Psoas muscle (tissue), 8 donors: ENCODE measurements around the gene NFX1. TPM values are rescaled to one million over a fixed set of nuclear protein-coding genes. Genes with fewer than 3 reads are reported as not detected.

ENCODE experiments used
- ATAC-seq, 4 donors: fragments of 200-7000 bp; cut with Tn5 transposase; one replicate each; pipeline ENCODE4 v1.9.1; 2020; ENCODE audit warnings: moderate library complexity in 3 of 4, mild to moderate bottlenecking in 2 of 4
- DNase-seq, 2 donors: peaks; one replicate each; pipeline ENCODE4 v3.0.0-alpha.2; 2020
- H3K27ac ChIP-seq: fragments of 200-600 bp; one replicate; pipeline ENCODE4 v1.8.0; 2022
- H3K27me3 ChIP-seq, 3 donors: fragments of 200-600 bp in 1 of 3; one replicate each; pipeline versions ENCODE4 v1.6.1 to v1.8.0; 2013 to 2022; ENCODE audit warnings: low read length in 2 of 3, mild to moderate bottlenecking in 2 of 3, moderate library complexity in 1 of 3; ENCODE audit not compliant: insufficient read depth in 3 of 3
- H3K36me3 ChIP-seq, 2 donors: fragments of 200-600 bp in 1 of 2; one replicate each; pipeline versions ENCODE4 v1.6.1 to v1.8.0; 2013 to 2022; ENCODE audit warnings: low read depth in 1 of 2, mild to moderate bottlenecking in 1 of 2, moderate library complexity in 1 of 2; ENCODE audit not compliant: insufficient read depth in 1 of 2
- H3K4me1 ChIP-seq: fragments of 200-600 bp; one replicate; pipeline ENCODE4 v1.8.0; 2022
- H3K4me3 ChIP-seq: fragments of 200-600 bp; one replicate; pipeline ENCODE4 v1.8.0; 2022; ENCODE audit warnings: mild to moderate bottlenecking
- H3K9me3 ChIP-seq: fragments of 200-600 bp; one replicate; pipeline ENCODE4 v1.8.0; 2022
- WGBS, 3 donors: extraction: QIAGEN DNeasy Blood & Tissue Kit; methylation state at CpG; one replicate each; pipeline versions ENCODE4 v1.1.6 to v1.1.7; 2013; 5-methylcytosine and 5-hydroxymethylcytosine counted together
- intact Hi-C, 2 donors: fragments of 100-400 bp; cut with DNase I; formaldehyde crosslinking; loops; one replicate each; pipeline versions ENCODE4 v1.11.0 to v1.14.2; 2022
- polyA plus RNA-seq, 3 donors: library from polyadenylated mRNA; stranded (reverse); fragments of 200-250 nt; gene quantifications; one replicate each; pipeline ENCODE4 v1.2.3, GENCODE V29; 2013
- total RNA-seq, 4 donors: library from RNA; stranded (reverse); fragmentation: NEBNext Ultra II Directional in 2 of 4; extraction: Animal tissue kit (Norgen Biotek cat#: 25700) in 2 of 4; gene quantifications; one replicate each; pipeline versions ENCODE4 v1.2.1 to v1.2.4, GENCODE V29; 2021 to 2023
- TF ChIP-seq, protein P1 (sequence below): fragments of 200-600 bp; IDR thresholded peaks from one replicate; pipeline ENCODE4 v1.8.0; 2022; ENCODE audit warnings: antibody characterized with exemption
- donor health status: healthy with polysubstance abuse.
- donor health status: DM: no; HTN: no; CAD: no; lungs with moderate emphysema.
- donor health status: Bipolar disorder and iron deficiency.
- donor health status: healthy.
- donor health status: DM: yes; HTN: yes; CAD: no.
- donor health status: DM: no; HTN: no; CAD: no.
- donor health status: DM: no; HTN: no; CAD: no.
- donor health status: DM: yes; HTN: yes; CAD: no.

The NFX1 gene
- total and polyA plus RNA-seq, 7 donors: 20.9 to 59.2 (median 33.8) TPM

GRCh38 chr9:33245341-33245740 lies 45.0 kb upstream of the NFX1 start:
- Histone ChIP-seq H3K27ac (no peak overlapping the region), H3K4me3 (no peak overlapping the region), H3K9me3 (no peaks in the 10 kb centered on the region), H3K4me1 (peaks cover under 1% of the 10 kb centered on the region), H3K27me3 (no peaks in the 10 kb centered on the region), H3K36me3 (peaks cover under 1 to 8% of the 10 kb centered on the region in 2 donors)
- intact Hi-C loops: no loop called here
- TF ChIP-seq, protein P1, sequence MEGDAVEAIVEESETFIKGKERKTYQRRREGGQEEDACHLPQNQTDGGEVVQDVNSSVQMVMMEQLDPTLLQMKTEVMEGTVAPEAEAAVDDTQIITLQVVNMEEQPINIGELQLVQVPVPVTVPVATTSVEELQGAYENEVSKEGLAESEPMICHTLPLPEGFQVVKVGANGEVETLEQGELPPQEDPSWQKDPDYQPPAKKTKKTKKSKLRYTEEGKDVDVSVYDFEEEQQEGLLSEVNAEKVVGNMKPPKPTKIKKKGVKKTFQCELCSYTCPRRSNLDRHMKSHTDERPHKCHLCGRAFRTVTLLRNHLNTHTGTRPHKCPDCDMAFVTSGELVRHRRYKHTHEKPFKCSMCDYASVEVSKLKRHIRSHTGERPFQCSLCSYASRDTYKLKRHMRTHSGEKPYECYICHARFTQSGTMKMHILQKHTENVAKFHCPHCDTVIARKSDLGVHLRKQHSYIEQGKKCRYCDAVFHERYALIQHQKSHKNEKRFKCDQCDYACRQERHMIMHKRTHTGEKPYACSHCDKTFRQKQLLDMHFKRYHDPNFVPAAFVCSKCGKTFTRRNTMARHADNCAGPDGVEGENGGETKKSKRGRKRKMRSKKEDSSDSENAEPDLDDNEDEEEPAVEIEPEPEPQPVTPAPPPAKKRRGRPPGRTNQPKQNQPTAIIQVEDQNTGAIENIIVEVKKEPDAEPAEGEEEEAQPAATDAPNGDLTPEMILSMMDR: no peak
- no peak for ATAC-seq
- WGBS, 3 donors: 90 to 97% (median 91%) methylated on average over 2 of the region's 2 CpGs
- DNase-seq: no peak

GRCh38 chr9:33246269-33246860 lies 44.0 kb upstream of the NFX1 start:
- Histone ChIP-seq H3K9me3 (no peaks in the 10 kb centered on the region), H3K27ac (no peak overlapping the region), H3K4me1 (no peaks in the 10 kb centered on the region), H3K36me3 (peaks cover 2 to 15% of the 10 kb centered on the region in 2 donors), H3K27me3 (no peaks in the 10 kb centered on the region), H3K4me3 (no peak overlapping the region)
- intact Hi-C loops: no loop called here
- DNase-seq (no peak), ATAC-seq (no peak)
- TF ChIP-seq, protein P1: no peak
- WGBS, 3 donors: 90 to 92% (median 92%) methylated on average over 9 of the region's 9 CpGs

DNA sequence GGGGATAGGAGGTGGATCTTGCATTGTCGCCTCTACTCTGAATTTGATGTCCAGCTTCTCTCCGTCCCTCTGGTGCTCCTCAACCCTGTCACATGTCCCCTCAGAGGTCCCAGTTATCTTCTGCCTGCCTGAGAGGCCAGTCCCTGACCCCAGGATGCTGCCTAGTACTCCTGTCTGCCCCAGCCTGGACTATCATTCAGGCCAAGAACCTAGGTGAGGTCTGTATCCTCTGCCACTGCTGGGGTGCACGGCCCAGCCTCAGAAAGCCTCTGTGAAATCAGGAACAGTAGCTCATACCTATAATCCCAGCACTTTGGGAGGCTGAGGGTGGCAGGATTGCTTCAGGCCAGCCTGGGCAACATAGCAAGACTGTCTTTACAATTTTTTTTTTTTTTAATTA lies 41.7 kb upstream of the NFX1 start:
- H3K4me1 ChIP-seq: no peaks in the 10 kb centered on the region
- intact Hi-C loops: no loop called here
- WGBS, 3 donors: 89 to 98% (median 96%) methylated on average over 3 of the region's 3 CpGs
- no peak overlapping the region for H3K27ac ChIP-seq
- H3K27me3 ChIP-seq: no peaks in the 10 kb centered on the region
- no peaks in the 10 kb centered on the region for H3K9me3 ChIP-seq
- ATAC-seq (no peak), DNase-seq (no peak)
- no peak overlapping the region for H3K4me3 ChIP-seq
- TF ChIP-seq, protein P1: no peak
- H3K36me3 ChIP-seq: peaks cover 7 to 35% of the 10 kb centered on the region in 2 donors

DNA sequence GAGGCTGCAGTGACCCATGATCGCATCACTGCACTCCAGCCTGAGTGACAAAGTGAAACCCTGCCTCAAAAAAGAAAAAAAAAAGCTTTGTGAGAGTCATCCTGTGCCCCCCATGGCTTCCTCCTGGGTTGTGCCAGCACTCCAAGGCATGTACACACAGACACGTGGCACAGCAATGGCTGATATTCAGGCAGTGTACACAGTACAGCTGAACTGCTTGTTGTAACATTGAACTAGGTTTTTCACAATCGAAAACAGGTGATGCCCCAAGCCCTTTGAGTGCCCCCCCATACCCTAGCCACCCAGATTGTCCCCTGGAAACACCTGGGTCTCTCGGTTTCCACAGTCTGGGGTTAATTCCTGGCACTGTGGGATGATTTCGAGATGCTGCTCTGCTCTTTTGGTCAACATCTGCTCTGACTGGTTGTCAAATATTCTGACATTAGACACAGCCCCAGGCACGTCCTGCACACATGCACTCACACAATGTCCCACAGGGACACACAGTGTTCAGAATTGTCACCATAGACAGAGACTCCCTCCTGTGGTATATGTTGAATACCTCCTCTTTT lies 41.1 kb upstream of the NFX1 start:
- 70 to 84% (median 72%) methylated on average over 6 of the region's 6 CpGs for WGBS, 3 donors
- intact Hi-C loops: no loop called here
- Histone ChIP-seq H3K4me1 (no peaks in the 10 kb centered on the region), H3K27ac (no peak overlapping the region), H3K9me3 (no peaks in the 10 kb centered on the region), H3K36me3 (peaks cover 7 to 41% of the 10 kb centered on the region in 2 donors), H3K4me3 (no peak overlapping the region), H3K27me3 (no peaks in the 10 kb centered on the region)
- TF ChIP-seq, protein P1: no peak
- ATAC-seq (no peak), DNase-seq (no peak)

DNA sequence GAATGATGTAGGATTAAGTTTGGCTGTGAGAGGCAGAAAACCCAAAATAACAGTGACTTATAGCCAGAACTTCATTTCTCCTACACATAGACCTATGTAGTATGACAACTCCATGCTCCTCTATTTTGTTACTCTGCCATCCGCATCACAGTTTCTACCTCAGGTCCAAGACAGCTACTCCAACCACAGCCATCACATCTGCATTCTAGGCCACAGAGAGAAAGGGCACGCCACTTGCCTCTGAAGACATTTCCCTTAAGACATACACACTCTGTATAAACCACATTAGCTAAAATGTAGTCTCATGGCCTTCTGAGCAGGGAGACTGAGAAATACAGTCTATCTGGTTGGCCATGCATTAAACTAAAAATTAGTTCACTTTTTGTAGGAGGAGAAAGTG lies 40.3 kb upstream of the NFX1 start:
- DNase-seq (no peak), ATAC-seq (no peak)
- Histone ChIP-seq H3K27me3 (no peaks in the 10 kb centered on the region), H3K4me3 (no peak overlapping the region), H3K4me1 (no peaks in the 10 kb centered on the region), H3K9me3 (no peaks in the 10 kb centered on the region), H3K27ac (no peak overlapping the region), H3K36me3 (peaks cover 15 to 49% of the 10 kb centered on the region in 2 donors)
- WGBS, 3 donors: 92 to 100% (median 98%) methylated on average over 2 of the region's 2 CpGs
- TF ChIP-seq, protein P1: no peak
- intact Hi-C loops: no loop called here
